HuH-7.5 (cell line): ENCODE data around the gene TMEM174.

Experiments used
- DNase-seq: peaks from one replicate; pipeline ENCODE4 v3.0.0; 2011; ENCODE audit warnings: low spot score

TMEM174 gene

GRCh38 chr5:73172951-73173350 lies at the start of gene TMEM174:
Gene TMEM174 (plus strand): TSS chr5:73173193. CDS start chr5:73173244, 51 bp downstream.
- DNase-seq: no peak

- DNase-seq: no peak
Observed at GRCh38 chr5:73125289-73125688, 47.7 kb upstream of the TMEM174 start.

GRCh38 chr5:73126381-73126780 lies 46.6 kb upstream of the TMEM174 start:
- DNase-seq: no peak

GRCh38 chr5:73126957-73127356 lies 46.0 kb upstream of the TMEM174 start:
- DNase-seq: no peak

- DNase-seq: no peak
Observed at GRCh38 chr5:73129143-73129542, 43.9 kb upstream of the TMEM174 start.

- DNase-seq: no peak
Observed at GRCh38 chr5:73130811-73131210, 42.2 kb upstream of the TMEM174 start.

GRCh38 chr5:73131711-73132425 lies 41.1 kb upstream of the TMEM174 start:
- DNase-seq: no peak

- no peak for DNase-seq
Observed at GRCh38 chr5:73132759-73133158, 40.2 kb upstream of the TMEM174 start.

- no peak for DNase-seq
Observed at GRCh38 chr5:73135021-73135420, 38.0 kb upstream of the TMEM174 start.

- peak; percentile 31 for DNase-seq
Observed at GRCh38 chr5:73135429-73136054, 37.5 kb upstream of the TMEM174 start.

GRCh38 chr5:73136055-73136562 lies 36.9 kb upstream of the TMEM174 start:
- no peak for DNase-seq

- no peak for DNase-seq
Observed at GRCh38 chr5:73137563-73138530, 35.1 kb upstream of the TMEM174 start.

GRCh38 chr5:73139485-73139884 lies 33.5 kb upstream of the TMEM174 start:
- no peak for DNase-seq

- DNase-seq: no peak
Observed at GRCh38 chr5:73140801-73141200, 32.2 kb upstream of the TMEM174 start.

- no peak for DNase-seq
Observed at GRCh38 chr5:73142035-73142434, 31.0 kb upstream of the TMEM174 start.

- no peak for DNase-seq
Observed at GRCh38 chr5:73143716-73144115, 29.3 kb upstream of the TMEM174 start.

- DNase-seq: no peak
Observed at GRCh38 chr5:73149540-73149939, 23.5 kb upstream of the TMEM174 start.

- no peak for DNase-seq
Observed at GRCh38 chr5:73150876-73151275, 22.1 kb upstream of the TMEM174 start.

GRCh38 chr5:73151766-73152410 lies 21.1 kb upstream of the TMEM174 start:
- DNase-seq: no peak

GRCh38 chr5:73152411-73153388 lies 20.3 kb upstream of the TMEM174 start:
- DNase-seq: no peak

- no peak for DNase-seq
Observed at GRCh38 chr5:73153513-73153912, 19.5 kb upstream of the TMEM174 start.
